Activated CD4-positive, alpha-beta T cell treated with anti-CD3 and anti-CD28 coated beads, Interleukin-2, amount 50 U/mL, for 48 hours (primary cell): ENCODE results near the gene FHIT.
"Not testable (repeated sequence)": the region's sequence is repeated elsewhere in the genome, so short reads cannot be mapped to it uniquely, and the experiment has no call there.

Source experiments
- DNase-seq, 2 experiments: peaks; one replicate each; pipeline ENCODE4 v3.0.0-alpha.2; 2020

FHIT gene

DNA sequence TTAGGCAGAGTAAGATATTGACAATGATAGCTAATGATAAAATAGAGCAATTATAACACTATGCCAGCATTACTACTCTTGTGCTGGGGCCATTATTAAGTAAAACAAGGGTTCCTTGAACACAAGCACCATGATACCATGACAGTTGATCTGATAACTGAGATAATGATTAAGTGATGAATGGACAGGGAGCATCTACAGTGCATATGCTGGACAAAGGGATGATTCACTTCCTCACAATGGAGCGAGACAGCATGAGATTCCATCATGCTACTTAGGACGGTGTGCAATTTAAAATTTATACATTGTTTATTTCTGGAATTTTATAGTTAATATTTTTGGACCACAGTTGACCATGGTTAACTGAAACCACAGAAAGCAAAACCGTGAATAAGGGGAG lies 156.6 kb downstream of the FHIT start:
- DNase-seq: no peak

DNA sequence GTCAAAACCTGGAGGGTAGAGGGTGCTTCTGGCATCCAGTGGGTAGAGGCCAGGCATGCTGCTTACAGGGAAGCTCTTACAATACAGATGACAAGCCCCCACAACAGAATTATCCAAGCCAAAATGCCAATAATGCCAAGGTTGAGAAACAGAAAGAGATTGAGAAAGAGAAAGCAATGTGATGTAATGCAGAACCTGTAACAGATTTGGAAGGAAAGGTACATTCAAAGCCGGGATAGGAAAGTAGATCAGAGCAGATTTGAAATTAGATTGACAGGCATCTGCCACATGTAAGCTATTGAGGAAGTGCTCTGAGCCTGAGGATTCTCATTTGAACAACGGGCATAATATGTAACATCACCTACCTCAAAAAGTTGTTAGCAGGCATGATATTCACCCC lies 157.9 kb downstream of the FHIT start:
- DNase-seq: no peak

DNA sequence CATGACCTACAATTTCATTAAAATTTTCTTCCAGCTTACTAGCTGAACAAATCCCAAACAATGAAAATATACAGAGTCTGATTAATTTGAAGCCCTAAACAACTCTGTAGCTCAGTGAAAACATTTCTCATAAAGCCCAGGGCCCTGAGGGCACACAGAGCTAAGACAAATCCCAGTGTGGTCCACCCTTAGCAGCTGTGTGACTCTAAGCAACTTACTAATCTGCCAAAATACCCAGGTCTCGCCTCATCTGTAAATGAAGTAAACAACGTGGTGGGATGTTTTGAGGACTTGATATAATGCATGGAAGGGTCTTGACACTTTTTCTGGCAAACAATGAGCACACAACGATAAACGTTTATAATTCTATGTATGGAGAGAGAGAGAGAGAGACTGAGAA lies 158.4 kb downstream of the FHIT start:
- DNase-seq: no peak

DNA sequence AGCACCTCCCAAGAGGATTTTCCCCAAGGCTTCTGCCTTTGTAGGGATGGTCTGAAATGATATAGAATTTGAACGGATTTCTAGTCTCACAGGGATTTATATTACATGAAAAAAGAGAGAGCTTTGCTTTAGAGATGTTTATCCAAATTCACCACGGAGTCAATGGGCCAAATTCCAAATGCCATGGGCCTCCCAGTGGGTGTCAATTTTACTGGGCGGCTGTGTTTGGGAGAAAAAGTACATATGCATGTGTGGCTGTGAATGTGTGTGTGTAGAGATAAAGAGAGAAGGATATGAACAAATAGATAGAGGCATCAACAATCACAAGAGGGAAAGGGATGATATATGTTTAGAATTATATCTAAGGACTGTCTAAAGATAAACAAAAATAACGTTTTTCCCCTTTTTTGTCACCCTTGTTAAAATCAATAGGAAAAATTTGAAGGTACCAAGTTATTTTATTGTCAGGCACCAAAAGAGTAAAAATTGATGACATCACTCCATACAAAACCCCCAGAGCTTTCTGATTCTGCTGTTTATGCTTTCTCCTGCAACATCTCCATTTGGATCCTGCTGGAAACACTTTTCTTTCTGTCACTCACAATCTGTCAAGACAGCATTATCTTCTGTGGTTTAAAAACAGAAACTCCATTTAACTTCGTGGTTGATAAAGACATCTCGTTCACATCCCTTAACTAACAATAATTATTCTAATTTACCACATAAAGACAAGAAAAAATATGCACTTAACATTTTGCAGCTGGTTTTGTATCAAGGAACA lies 160.7 kb downstream of the FHIT start:
- DNase-seq: no peak

DNA sequence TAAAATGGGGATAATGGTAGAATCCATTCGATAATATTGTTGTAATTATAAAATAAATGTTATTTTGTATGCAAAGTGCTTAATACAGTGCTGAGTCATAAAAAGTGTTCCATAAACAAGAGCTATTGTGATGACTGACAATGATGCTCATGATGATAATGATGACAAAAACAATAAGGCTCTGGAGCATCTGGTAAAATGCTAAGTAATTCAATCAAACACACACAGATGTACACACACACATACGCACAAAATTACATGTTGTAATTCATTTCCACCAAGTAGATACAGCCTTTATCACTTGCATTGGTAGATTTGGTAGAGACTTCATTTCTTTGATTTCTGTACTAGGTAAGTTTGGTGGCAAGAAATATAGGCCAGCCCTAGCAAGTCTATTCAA lies 163.8 kb downstream of the FHIT start:
- no peak for DNase-seq

DNA sequence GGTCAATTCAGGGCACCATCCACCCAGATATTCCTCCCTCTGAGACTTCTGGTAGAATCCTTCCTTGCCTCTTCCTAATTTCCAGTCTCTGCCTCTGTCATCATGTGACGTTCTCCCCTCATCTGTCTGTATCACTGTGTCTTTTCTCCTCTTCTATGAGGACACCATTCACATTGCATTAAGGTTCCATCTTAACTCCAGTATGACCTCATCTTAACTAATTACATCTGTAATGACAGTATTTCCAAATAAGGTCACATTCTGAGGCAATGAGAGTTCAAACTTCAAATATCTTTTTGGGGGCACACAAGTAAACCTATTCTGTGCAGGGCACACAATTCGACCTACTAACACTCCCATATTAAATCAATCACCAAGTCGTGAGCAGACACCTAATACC lies 169.7 kb downstream of the FHIT start:
- DNase-seq: no peak

DNA sequence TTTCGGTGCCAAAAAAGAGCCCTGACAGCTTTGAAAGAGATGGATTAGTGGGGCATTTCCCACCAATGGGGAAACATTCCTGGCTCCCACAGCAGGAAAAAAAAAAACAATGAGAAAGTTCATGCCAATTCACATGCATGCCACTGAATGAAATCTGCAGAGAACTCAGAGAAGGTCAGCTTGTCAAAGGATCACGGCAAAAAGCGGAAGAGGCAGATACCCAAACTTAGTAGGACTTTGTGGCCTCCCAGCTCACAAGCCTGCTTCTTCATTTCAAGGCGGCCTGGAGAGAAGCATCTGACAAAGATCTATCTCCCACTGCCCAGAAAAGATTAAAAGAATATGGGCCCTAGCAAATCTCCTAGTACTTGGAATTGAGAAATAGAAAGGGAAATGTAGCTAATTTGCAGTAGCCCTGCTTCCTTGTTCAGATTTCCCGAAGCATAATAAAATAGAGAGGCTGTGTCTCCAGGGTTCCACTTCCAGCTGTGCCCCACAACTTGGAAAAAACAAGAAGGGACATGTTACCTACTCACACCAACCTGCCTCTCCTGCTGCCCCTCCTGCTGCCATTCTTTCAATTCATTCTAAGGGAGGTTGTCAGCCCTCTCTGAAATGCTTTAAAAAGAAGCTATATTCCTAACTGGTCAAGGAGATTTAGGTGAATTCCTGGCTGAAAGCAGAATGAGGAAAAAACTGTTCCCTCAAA lies 170.4 kb downstream of the FHIT start:
- DNase-seq: no peak

DNA sequence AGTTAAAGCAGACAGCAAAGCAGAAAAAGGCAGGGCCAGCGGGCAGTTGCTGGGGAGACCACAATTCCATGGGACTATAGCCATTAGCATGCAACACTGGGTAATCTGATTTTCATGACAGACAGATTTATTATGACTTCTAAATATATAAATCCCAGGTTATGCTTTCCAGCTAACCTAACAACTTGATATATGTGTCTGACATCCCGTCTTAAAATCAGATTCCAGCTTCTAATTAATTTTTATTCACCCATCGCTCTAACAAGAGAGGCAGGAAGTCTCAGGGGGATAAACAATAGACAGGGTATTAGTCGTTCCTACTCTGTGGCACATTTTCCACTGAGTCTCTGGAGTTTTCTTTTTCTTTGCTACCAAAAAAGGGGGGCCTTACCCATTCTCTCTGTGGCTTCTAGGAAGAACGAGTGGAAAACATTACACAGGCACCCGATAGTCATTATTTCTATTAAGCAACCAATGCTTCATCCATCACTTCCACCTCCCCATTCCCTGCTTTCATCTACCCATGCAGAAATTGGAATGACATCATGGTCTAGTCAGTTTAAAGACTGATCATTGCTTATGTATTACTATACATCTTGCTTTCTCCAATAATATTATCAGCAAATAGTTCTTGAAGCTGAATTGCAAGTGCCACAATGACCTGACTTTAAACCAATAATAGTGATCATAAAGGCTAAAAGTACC lies 173.1 kb downstream of the FHIT start:
- no peak for DNase-seq

DNA sequence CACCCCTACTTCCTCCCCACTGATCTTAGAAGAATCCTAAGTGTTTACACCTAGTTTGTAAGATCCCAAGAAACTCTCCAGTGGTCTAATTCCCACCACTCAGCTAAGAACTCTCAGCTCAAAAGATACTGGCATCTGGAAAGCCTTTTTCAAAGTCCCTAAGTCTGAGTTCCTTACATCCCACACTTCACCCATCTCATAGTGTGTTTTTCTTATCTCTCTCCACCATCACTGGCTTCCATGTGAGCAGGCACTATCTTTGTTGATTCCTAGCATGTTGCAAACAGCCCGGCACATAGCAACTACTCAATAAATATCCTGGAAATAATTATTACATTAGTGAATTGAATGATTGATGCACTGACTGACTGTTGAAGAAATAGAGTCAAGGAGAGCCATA lies 173.7 kb downstream of the FHIT start:
- no peak for DNase-seq

DNA sequence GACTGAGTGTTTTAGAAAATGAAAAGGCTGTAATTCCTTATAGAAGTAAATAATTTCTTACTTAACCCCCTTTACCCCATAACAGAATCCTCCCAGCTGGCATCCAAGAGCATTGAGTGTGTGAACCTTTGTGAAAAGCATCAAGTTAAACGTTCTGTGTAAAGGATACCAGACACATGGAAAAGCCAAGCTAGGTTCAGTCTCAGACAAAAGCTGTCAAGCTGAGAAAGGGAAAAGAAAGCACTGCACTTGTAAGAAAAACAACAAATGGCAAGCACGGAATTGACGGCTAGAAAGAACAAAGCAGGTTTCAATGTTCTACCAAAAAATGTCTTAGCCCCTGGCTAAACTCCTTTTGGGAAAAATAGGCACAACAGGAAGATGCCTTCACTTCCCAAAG lies 176.5 kb downstream of the FHIT start:
- no peak for DNase-seq

DNA sequence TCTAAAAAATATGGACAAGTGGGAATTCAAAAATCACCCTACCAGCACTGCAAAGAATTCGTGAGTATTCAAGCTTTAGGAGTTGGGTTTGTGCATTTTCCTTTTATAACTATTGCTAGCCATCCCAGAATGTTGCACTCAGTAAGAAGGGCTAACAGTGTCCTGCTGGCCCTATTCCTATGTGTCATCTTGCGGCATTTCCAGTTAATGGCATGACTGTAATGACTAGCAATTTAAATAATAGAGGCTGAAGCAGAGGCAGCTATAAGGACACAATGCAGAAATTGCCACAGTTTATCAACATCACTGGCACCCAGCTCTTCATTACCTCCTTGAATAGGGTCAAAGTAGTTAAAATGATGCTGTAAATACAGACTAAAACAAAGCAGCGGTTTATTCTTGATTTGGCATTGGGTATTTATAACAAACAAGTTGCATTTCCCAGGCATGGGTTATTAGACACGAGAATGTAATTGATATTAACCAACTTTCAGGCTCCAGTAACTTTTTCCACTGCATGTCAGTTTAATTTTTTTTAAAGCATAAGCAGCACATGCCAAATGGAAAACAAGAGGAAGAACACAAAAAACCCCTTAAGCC lies 177.6 kb downstream of the FHIT start:
- DNase-seq: no peak

DNA sequence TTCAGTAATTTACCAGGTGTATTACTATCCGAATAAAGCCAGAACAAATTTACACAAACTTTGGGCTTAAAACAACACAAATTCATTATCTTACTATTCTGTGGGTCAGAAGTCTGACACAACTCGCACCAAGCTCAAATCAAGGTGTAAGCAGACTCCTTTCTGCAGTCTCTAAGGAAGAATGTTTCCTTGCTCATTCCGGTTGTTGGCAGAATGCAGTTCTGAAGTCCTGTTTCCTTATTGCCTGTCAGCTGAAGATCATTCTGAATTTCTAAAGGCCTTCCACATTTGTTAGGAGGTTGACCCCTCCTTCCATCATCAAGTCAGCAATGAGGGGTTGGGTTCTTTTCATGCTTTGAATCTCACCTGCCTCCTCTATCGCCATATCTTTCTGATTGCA lies 183.2 kb downstream of the FHIT start:
- DNase-seq: no peak

DNA sequence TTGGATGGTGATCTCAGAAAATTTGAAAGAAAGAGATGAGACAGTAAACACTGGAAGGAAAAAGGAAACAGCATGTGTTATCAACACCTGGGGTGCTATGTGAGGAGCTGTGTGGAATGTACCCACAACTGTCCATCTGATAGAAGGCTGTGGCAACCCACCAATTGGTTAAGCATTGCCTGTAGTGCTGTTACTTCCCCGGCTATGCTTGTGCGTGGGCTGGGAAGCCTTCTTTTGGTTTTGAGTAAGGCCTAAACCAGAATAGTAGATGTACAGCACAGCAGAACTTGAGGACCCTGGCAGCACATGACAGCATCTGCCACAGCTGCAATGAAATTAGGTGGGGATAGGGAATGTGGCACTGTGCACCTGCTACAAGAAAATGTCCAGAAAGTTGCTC lies 184.5 kb downstream of the FHIT start:
- DNase-seq: no peak

DNA sequence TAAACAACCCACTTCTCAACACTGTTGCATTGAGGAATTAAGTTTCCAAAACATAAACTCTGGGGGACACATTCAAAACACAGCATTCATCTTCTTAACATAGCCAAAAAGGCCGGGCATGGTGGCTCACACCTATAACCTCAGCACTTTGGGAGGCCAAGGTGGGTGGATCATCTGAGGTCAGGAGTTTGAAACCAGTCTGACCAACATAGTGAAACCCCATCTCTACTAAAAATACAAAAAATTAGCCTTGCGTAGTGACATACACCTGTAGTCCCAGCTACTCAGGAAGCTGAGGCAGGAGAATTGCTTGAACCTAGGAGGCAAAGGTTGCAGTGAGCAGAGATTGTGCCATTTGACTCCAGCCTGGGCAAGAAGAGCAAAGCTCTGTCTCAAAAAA lies 185.0 kb downstream of the FHIT start:
- not testable (repeated sequence) for DNase-seq

DNA sequence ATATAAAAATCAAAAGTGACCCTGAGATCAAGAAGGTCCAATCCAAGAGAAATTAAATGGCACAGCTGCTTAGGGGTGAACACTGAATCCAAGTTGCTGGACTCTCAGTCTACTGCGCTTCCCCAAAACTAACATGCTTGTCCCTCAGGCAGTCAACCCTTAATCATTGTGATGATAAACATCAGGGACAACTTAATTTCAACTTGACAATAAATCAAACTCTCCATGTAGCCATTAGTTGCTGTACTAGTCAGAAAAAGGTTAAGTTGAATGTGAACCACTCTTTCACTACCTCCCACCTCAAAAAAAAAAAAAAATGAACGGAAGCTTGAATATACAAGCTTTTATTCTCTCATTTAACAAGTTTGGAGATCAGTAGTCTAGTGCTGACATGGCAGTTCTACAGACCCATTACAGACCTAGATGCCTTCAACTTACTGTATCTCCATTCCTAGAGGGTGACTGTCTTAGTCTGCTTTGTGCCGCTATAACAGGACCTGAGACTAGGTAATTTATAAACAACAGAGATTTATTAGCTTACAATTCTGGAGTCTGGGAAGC lies 185.7 kb downstream of the FHIT start:
- no peak for DNase-seq

DNA sequence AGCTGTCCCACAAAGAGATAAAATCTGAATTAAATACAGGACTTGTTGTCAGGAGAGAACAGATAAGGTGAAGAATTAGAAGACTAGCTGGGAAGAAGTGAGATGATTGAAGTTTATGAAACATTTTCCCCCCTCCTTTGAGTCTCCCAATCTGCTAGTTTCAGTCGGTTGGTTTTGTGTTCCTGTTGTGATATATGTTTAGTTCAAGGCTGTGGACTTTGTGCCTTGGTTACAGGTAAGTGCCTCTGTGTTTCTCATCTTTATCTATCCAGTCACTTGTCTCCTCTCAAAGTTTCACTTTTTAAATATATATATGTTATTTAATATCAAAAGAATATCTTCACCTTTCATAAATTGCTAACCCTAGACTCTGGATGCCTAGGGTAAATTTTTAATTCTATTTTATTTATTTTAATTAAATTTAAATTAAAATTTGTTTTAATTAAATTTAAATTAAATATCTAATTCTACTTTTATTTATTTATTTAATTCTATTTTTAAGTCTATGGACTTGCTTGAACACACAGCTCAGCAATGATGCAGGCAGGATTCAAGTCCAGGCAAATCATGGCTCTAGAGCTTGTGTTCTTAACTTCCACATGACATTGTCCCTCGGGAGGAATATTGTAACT lies 190.0 kb downstream of the FHIT start:
- DNase-seq: no peak

DNA sequence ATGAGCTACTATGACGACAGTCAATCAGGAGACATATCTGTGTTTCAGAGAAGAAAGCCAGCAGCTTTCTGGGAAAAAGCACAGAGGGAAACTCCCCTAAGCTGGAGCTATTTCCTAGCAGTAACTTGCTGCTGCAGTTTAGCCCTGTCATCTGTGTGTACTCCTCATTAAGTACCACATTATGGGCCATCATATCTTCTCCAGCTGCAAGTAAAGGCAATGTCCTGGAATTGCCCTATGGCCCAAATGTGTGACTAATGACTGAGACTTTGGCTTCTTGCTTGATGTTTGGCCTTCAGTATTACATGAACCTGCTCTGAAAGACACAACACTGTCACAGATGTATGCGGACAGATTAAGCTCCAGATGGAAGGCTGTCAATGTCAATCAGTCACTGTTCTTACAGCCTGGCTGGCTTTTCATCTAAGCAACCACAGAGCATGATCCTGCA lies 190.8 kb downstream of the FHIT start:
- DNase-seq: no peak

DNA sequence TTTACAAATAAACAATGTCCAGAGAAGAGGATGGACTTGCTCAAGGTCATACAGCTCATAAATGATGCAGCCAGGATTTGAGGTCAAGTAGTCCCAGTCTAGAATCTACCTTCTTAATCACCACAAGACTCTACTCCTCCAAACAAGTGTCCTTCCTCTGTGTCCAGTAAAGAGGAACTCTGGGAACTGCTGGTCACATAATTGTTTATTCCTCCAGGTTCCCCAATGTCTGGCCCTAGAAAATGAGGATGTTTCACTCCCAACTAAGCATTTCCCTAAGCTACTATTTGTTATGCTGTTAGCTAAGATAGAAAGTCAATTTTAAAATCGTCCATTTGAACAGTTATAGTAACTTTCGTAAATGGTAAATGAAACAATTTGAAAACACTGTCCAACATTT lies 192.4 kb downstream of the FHIT start:
- no peak for DNase-seq

DNA sequence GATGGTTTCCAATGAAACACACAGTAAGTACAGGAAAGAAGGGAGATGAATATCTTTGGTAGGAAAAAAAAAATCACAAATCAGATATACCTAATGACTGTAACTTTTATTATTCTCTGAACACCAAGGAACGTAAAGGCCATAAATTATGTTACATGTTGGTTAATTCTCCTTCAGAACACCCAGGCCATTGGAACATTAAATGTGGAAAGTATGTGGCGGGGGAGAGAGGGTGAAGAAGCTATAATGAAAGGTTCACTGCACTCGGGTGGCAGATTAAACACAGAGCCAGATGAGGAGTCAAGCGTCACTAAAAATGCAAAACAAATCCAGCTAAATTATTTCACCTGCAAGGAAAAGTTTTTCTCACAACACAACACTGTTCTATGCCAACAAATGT lies 193.8 kb downstream of the FHIT start:
- DNase-seq: no peak

DNA sequence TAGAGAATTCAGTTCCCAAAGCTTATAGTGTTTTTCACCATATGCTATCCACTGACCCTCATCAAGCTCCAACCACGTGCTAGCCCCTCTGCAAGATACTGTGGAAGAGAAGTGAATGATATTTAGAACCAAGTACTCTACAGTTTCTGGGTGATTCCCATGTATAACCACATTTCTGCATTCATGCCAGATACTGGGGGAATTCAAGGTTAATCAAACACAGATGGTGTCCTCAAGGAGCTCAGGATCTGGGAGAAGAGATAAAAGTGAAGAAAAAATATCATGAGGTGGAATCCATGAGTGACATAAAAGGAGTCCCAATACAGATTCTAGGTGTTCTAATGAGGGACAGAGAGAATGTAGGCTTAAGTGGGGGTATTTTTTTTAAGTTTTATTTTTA lies 195.8 kb downstream of the FHIT start:
- no peak for DNase-seq

DNA sequence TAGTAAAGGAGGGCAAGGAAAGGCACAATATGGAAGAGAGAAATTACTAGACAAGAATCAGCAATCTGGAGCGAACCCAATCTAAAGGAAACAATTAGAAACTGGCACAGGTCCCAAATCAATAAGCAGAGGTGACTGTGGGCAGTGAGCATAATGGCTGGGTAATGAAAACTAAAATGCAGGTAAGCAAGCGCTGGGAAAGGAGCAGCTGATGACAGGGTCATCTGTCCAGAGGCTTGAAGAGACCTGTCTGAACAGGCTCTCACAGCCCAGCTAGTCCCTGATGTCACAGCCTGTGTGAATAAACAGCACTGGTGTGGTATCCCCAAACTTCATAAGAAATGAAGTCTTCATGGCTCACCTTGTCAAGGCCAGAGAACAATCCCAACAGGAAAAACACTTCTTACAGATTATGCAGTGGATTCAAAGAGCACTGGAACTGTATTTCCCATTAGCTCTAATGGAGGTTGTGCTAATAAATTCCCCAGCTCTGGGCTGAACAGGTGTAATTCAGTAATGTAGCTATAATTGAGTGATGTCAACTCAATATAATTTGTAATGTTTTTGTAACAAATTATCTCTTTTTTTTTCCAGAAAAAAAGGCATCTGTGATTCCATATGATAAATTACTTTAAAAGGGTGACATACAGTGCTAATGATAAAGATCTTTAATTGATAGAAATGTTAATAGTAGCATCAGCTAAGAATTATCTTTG lies 197.3 kb downstream of the FHIT start:
- no peak for DNase-seq

DNA sequence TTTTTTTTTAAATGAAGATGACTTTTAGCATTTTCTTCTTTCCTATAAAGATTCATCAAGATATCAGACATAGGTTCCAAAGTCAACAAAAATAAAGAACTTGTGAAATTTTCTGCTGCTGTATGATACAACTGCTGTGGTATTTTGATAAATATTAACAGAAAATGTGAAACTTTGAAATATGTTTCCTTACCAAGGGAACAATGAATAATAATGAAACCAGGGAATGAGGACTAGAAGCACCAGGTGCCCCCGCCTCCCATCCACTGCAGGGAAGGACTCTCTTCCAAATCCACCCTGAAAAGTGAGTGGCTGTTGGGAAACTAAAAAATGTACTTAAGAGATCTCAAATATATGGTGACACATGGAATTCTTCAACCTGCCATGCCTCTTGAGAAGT lies 198.4 kb downstream of the FHIT start:
- no peak for DNase-seq
